ENCODE data around the gene NR5A2. TPM values are rescaled to one million over a fixed set of nuclear protein-coding genes. Genes with fewer than 3 reads are reported as not detected.

Gene NR5A2
- total RNA-seq, 1 donor from 2014 or later, result not detected

DNA sequence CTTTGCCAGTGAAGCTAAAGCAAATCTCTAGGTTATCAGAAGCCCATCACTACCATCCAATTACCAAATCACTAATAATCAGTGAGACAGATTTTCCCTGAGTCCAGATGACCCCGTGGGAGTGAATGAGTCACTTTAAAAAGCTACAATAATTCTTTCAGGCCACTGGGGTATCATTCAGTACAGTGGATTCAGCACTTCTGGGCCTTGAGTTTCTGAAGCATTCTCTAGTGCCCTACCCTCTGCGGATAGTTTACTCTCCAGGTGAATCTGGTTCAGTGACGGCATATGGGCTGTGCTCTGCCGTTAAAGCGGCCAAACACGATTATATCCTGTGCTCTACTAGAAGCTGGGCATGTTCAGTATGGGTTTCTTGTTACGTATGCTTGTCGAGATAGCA, 26.1 kb downstream of the NR5A2 start:
- DNase-seq (ENCODE audit: low read depth), result no peak
- H3K4me3 ChIP-seq (ENCODE audit: low read depth, low read length), result no peak overlapping the region
- no peaks in the 10 kb centered on the region for H3K27me3 ChIP-seq (ENCODE audit: control insufficient read depth, insufficient read depth, low read length)
- no peaks in the 10 kb centered on the region for H3K36me3 ChIP-seq (ENCODE audit: control insufficient read depth, insufficient read depth, low read length)
- FAIRE-seq, result no peak
- TF ChIP-seq, protein P1, sequence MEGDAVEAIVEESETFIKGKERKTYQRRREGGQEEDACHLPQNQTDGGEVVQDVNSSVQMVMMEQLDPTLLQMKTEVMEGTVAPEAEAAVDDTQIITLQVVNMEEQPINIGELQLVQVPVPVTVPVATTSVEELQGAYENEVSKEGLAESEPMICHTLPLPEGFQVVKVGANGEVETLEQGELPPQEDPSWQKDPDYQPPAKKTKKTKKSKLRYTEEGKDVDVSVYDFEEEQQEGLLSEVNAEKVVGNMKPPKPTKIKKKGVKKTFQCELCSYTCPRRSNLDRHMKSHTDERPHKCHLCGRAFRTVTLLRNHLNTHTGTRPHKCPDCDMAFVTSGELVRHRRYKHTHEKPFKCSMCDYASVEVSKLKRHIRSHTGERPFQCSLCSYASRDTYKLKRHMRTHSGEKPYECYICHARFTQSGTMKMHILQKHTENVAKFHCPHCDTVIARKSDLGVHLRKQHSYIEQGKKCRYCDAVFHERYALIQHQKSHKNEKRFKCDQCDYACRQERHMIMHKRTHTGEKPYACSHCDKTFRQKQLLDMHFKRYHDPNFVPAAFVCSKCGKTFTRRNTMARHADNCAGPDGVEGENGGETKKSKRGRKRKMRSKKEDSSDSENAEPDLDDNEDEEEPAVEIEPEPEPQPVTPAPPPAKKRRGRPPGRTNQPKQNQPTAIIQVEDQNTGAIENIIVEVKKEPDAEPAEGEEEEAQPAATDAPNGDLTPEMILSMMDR (IDR thresholded peaks at IDR 0.05; ENCODE audit: insufficient read depth, low read length, severe bottlenecking), result no peak

DNA sequence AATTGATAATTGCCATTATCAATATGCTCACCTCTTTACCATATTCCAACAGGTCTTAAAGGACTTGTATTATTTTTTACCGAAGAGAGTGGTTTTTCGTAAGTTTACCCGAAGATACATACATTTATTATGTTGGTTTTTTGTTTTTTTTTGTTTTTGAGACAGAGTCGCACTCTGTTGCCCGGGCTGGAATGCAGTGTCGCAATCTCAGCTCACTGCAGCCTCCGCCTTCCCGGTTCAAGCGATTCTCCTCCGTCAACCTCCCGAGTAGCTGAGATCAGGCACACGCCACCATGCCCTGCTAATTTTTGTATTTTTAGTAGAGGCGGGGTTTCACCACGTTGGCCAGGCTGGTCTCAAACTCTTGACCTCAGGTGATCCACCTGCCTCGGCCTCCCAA, 30.8 kb downstream of the NR5A2 start:
- DNase-seq (ENCODE audit: low read depth) (no peak), FAIRE-seq (no peak)
- TF ChIP-seq, protein P1 (IDR thresholded peaks at IDR 0.05; ENCODE audit: insufficient read depth, low read length, severe bottlenecking), result no peak
- no peak overlapping the region for H3K4me3 ChIP-seq (ENCODE audit: low read depth, low read length)
- peaks cover 6% of the 10 kb centered on the region for H3K27me3 ChIP-seq (ENCODE audit: control insufficient read depth, insufficient read depth, low read length)
- no peaks in the 10 kb centered on the region for H3K36me3 ChIP-seq (ENCODE audit: control insufficient read depth, insufficient read depth, low read length)

DNA sequence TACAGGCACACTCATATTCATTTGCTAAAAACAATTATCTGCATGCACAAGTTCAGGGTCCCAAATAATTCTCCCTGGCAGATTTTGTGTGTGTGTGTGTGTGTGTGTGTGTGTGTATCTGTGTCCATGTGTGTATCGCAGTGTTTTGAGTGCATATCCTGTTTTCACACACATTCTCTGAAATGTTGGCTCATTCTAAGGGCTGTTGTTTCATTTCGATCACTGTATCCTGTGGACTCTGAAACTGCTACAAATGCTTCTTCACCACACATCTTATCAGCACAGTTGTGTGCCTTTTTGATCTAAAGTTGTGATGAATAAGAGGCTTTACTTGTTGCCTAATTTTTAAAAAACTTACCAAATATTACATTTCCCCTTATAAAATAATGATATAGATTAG, 34.6 kb downstream of the NR5A2 start:
- Histone ChIP-seq H3K36me3 (ENCODE audit: control insufficient read depth, insufficient read depth, low read length) (no peaks in the 10 kb centered on the region), H3K4me3 (ENCODE audit: low read depth, low read length) (no peak overlapping the region), H3K27me3 (ENCODE audit: control insufficient read depth, insufficient read depth, low read length) (peaks cover 10% of the 10 kb centered on the region)
- no peak for FAIRE-seq
- no peak for DNase-seq (ENCODE audit: low read depth)
- TF ChIP-seq, protein P1 (IDR thresholded peaks at IDR 0.05; ENCODE audit: insufficient read depth, low read length, severe bottlenecking), result no peak

DNA sequence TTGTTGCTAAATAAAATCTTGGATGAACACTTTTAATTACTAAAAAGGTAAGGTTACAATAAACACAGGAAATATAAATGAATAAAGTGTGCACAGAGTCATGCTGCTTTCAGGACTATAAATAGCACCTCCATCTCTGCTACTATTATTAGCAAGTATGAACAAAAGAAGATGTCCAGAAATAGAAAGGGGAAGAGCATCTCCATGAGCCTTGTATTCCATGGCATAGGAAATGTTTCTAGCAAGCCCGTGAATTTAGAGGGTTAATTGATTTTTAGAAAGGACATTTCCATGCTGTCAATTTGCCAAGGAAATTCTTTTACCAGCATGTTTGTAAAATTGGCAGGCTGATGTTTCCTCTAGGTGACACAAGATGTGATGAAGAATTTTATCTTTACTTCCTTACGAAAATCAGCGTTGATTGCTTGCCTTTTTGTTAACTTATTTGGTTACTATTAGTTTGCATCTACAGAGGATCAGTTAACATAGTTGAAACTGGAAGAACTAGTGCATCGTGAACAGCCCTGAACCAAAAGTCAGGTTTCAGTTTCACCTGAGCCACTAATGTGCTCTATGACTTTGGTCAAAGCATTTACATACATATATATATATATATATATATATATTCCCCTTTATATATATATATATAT, 45.3 kb downstream of the NR5A2 start:
- FAIRE-seq, result no peak
- H3K4me3 ChIP-seq (ENCODE audit: low read depth, low read length), result no peak overlapping the region
- H3K27me3 ChIP-seq (ENCODE audit: control insufficient read depth, insufficient read depth, low read length), result peaks cover 6% of the 10 kb centered on the region
- H3K36me3 ChIP-seq (ENCODE audit: control insufficient read depth, insufficient read depth, low read length), result no peaks in the 10 kb centered on the region
- TF ChIP-seq, protein P1 (IDR thresholded peaks at IDR 0.05; ENCODE audit: insufficient read depth, low read length, severe bottlenecking), result no peak
- no peak for DNase-seq (ENCODE audit: low read depth)

DNA sequence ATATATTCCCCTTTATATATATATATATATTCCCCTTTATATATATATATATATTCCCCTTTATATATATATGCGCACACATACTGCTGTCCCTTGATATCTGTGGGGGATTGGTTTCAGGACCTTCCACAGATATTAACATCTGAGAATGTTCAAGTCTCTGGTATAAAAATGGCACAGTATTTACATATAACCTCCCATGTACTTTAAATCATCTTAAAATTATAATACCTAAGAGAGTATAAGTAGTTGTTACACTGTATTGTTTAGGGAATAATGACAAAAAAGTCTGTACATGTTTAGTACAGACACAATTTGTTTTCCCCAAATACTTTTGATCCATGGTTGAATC, 45.8 kb downstream of the NR5A2 start:
- DNase-seq (ENCODE audit: low read depth) (no peak), FAIRE-seq (no peak)
- TF ChIP-seq, protein P1 (IDR thresholded peaks at IDR 0.05; ENCODE audit: insufficient read depth, low read length, severe bottlenecking), result no peak
- H3K27me3 ChIP-seq (ENCODE audit: control insufficient read depth, insufficient read depth, low read length), result peaks cover 5% of the 10 kb centered on the region
- H3K36me3 ChIP-seq (ENCODE audit: control insufficient read depth, insufficient read depth, low read length), result no peaks in the 10 kb centered on the region
- H3K4me3 ChIP-seq (ENCODE audit: low read depth, low read length), result no peak overlapping the region

DNA sequence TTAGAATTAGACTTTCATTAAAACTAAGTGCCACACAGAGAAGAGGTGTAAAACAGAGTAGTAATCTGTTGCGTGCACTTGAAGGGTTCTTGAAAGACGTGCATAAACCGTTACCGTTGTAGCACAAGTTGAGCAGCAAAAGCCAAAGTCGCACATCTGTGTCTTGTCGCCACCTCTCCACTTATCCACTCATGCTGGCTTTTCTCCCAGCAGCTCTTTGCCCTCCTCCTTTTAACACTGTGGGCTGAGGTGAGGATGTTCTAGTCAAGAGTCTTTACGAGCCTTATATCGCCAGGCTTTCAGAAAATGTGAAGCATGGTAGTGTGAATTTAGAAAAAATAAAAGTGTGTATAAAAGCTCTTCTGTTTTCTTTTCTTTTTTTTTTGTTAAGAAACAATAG, 48.0 kb downstream of the NR5A2 start:
- no peak for DNase-seq (ENCODE audit: low read depth)
- FAIRE-seq, result no peak
- Histone ChIP-seq H3K36me3 (ENCODE audit: control insufficient read depth, insufficient read depth, low read length) (no peaks in the 10 kb centered on the region), H3K27me3 (ENCODE audit: control insufficient read depth, insufficient read depth, low read length) (peaks cover 3% of the 10 kb centered on the region), H3K4me3 (ENCODE audit: low read depth, low read length) (no peak overlapping the region)
- TF ChIP-seq, protein P1 (IDR thresholded peaks at IDR 0.05; ENCODE audit: insufficient read depth, low read length, severe bottlenecking), result no peak
